Measurements from ENCODE around the gene TCERG1L. TPM values are rescaled to one million over a fixed set of nuclear protein-coding genes. Genes with fewer than 3 reads are reported as not detected.

TCERG1L gene
- total RNA-seq, 4 donors from 2014 or later = 0.42 to 1.3 TPM; not detected in 2

DNA sequence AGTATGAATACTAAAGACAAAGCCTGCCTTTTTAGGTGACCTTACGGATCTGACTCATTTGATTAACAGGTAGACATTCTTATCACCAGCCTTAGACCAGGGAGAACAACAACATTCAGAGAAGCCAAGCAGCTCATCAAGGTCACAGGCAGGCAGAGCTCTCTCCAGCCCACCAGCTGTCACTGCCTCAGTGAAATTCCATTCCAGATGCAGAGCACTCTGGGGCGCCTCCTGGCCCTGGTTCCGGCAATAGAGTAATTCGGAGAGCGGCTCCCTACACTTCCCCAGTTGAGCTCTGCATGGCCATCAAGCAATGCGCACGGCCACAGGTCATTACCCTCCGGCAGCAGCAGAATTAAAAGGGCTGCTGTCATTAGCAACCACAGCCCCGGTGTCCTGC is 164.7 kb downstream of the TCERG1L start:
- no peaks in the 10 kb centered on the region for H3K27me3 ChIP-seq

DNA sequence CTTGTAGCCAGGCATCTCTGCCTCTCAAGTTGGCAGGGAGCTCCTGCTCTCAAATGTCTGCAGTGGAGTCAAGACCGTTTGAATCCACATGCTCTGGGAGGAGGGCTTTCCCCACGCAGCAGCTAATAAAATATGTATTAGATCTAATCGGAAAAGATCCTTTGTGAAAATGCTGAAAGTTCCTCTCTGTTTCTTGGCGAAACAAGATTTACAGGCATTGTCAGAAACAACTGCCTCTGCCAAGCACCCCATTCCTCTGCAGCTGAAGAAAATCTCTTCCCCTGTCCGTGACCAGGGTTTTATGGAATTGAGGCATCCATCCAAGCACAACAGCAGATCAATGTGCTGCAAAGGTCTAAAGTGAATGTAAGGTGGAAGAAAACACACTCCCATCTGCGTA is 165.8 kb downstream of the TCERG1L start:
- no peaks in the 10 kb centered on the region for H3K27me3 ChIP-seq
- no peak for DNase-seq (ENCODE audit: low spot score in 2 of 2)
- H3K36me3 ChIP-seq = no peaks in the 10 kb centered on the region
- peaks cover 0 to 9% (median 0%) of the 10 kb centered on the region in 4 donors for H3K4me1 ChIP-seq
- H3K27ac ChIP-seq = no peak overlapping the region
- WGBS, 2 donors = 28 to 34% methylated on average over 6 of the region's 6 CpGs
- TF ChIP-seq, protein P1, sequence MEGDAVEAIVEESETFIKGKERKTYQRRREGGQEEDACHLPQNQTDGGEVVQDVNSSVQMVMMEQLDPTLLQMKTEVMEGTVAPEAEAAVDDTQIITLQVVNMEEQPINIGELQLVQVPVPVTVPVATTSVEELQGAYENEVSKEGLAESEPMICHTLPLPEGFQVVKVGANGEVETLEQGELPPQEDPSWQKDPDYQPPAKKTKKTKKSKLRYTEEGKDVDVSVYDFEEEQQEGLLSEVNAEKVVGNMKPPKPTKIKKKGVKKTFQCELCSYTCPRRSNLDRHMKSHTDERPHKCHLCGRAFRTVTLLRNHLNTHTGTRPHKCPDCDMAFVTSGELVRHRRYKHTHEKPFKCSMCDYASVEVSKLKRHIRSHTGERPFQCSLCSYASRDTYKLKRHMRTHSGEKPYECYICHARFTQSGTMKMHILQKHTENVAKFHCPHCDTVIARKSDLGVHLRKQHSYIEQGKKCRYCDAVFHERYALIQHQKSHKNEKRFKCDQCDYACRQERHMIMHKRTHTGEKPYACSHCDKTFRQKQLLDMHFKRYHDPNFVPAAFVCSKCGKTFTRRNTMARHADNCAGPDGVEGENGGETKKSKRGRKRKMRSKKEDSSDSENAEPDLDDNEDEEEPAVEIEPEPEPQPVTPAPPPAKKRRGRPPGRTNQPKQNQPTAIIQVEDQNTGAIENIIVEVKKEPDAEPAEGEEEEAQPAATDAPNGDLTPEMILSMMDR (IDR thresholded peaks at IDR 0.05) = no peak
- TF ChIP-seq EP300 (IDR thresholded peaks at IDR 0.05) (no peak), POLR2A (IDR thresholded peaks at IDR 0.05) (no peak)
- H3K4me3 ChIP-seq = no peak overlapping the region
- peaks cover 0 to 6% (median 0%) of the 10 kb centered on the region in 4 donors for H3K9me3 ChIP-seq

More for the DNA sequence above, 164.7 kb downstream of the TCERG1L start:
- Histone ChIP-seq H3K9me3 (peaks cover 0 to 15% (median 0%) of the 10 kb centered on the region in 4 donors), H3K4me1 (peaks cover 0 to 9% (median 0%) of the 10 kb centered on the region in 4 donors), H3K27ac (no peak overlapping the region), H3K4me3 (no peak overlapping the region), H3K36me3 (no peaks in the 10 kb centered on the region)
- no peak for DNase-seq (ENCODE audit: low spot score in 2 of 2)
- 47 to 59% methylated on average over 9 of the region's 9 CpGs for WGBS, 2 donors
- TF ChIP-seq POLR2A (IDR thresholded peaks at IDR 0.05) = no peak
- TF ChIP-seq, protein P1 (IDR thresholded peaks at IDR 0.05) = no peak
- TF ChIP-seq EP300 (IDR thresholded peaks at IDR 0.05) = no peak

DNA sequence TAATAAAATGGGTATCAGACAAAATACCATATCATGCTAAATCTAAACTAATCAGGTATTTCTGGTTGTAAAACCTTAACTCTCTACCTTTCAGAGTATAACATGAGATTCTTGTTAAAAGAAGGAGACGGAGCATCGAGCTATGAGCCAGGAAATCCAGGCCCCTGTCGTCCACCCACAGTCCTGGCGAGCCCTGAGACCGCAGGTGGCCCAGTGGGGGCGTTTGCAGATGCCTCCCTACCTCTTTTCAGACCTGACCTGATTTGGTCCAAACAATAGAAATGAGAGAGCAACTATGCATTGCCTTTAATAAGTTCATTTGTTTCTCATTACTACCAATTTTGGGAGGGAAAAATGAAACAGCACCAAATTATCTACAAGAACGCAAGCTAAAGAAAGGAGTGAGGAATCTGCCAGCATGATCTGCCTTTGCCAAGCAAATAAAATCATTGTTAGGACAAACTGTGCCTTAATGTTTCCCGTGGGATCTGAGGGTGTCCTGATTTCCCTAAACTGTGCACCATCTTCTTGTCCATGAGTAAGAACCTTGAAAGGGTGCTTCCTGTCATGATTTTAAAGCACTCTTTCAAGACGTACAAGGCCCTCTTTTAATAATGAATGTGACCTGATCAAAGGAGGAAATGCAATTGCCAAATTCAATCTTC is 166.7 kb downstream of the TCERG1L start:
- H3K9me3 ChIP-seq = no peaks in the 10 kb centered on the region
- H3K36me3 ChIP-seq = no peaks in the 10 kb centered on the region
- 68 to 72% methylated on average over 9 of the region's 9 CpGs for WGBS, 2 donors
- no peak overlapping the region for H3K27ac ChIP-seq
- H3K4me1 ChIP-seq = peaks cover 0 to 9% (median 0%) of the 10 kb centered on the region in 4 donors
- TF ChIP-seq, protein P1 (IDR thresholded peaks at IDR 0.05) = no peak
- TF ChIP-seq EP300 (IDR thresholded peaks at IDR 0.05) (no peak), POLR2A (IDR thresholded peaks at IDR 0.05) (no peak)
- no peaks in the 10 kb centered on the region for H3K27me3 ChIP-seq
- no peak for DNase-seq (ENCODE audit: low spot score in 2 of 2)
- H3K4me3 ChIP-seq = no peak overlapping the region

DNA sequence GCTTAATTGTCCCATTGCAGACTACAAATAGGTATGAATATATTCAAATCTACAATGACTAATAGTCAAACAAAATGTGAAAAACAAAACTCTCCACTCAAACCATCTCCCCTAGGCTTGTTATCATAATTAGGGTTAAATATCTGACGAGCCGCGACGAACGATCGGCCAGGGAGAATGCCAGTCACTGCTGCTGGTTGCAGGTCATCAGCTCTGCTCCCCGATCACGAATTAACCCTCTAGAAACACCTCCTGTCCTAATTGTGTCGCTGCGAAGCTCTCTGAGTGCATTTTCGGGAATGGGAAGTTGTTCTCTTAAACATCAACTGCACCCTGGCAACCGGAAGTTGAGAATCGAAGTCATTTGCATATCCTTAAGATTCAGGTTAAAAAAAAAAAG is 167.3 kb downstream of the TCERG1L start:
- Histone ChIP-seq H3K27ac (no peak overlapping the region), H3K4me3 (no peak overlapping the region), H3K36me3 (no peaks in the 10 kb centered on the region), H3K9me3 (no peaks in the 10 kb centered on the region), H3K4me1 (peaks cover 0 to 9% (median 0%) of the 10 kb centered on the region in 4 donors), H3K27me3 (no peaks in the 10 kb centered on the region)
- WGBS, 2 donors = 74 to 76% methylated on average over 13 of the region's 13 CpGs
- DNase-seq (ENCODE audit: low spot score in 2 of 2) = no peak
- TF ChIP-seq EP300 (IDR thresholded peaks at IDR 0.05) = no peak
- no peak for TF ChIP-seq POLR2A (IDR thresholded peaks at IDR 0.05)
- TF ChIP-seq, protein P1 (IDR thresholded peaks at IDR 0.05) = no peak

DNA sequence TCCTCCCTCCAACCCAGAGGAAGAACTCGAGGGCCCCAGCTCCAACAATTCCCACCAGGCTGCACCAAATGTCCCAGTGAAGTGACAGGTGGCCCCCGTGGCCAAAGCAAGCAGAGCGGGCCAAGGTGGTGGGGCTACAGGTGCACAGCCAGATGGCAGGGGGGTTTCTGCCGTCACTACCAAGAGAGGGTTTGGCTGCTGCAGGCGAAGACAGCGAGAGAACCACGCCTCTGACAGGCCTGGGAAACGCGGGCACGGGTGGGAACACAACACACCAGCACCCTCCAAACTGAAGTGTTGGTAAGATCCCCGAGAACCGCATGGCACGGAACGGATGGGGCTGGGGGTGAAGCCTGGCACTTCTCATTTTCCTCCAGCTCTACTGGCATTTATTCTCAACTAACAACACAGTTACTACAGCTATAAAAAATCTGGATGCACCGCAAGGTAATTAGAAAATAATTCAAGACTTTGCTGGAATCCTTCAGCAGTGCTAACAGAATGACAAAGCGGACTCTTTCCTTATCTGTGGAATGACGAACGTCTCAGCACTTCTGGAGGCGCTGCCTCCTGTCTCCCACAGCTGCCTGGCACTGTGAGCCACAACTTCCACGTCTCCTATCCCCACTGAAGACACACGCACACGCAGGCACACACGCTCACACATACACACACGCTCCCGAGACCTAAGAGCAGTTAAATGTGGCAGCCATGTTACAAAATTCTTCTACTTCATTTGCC is 167.9 kb downstream of the TCERG1L start:
- no peak for TF ChIP-seq POLR2A (IDR thresholded peaks at IDR 0.05)
- TF ChIP-seq, protein P1 (IDR thresholded peaks at IDR 0.05) = no peak
- TF ChIP-seq EP300 (IDR thresholded peaks at IDR 0.05) = no peak
- no peaks in the 10 kb centered on the region for H3K36me3 ChIP-seq
- 83 to 86% methylated on average over 25 of the region's 25 CpGs for WGBS, 2 donors
- H3K27me3 ChIP-seq = no peaks in the 10 kb centered on the region
- H3K9me3 ChIP-seq = no peaks in the 10 kb centered on the region
- peaks cover 0 to 9% (median 0%) of the 10 kb centered on the region in 4 donors for H3K4me1 ChIP-seq
- DNase-seq (ENCODE audit: low spot score in 2 of 2) = no peak
- no peak overlapping the region for H3K27ac ChIP-seq
- no peak overlapping the region for H3K4me3 ChIP-seq

Measured in tibial nerve (tissue), 4 donors.